Activated T-cell treated with anti-CD3 and anti-CD28 coated beads, Interleukin-2, amount 50 U/mL, for 4 hours (primary cell): ENCODE measurements around the gene CREB3. TPM values are rescaled to one million over a fixed set of nuclear protein-coding genes. Genes with fewer than 3 reads are reported as not detected.

Experiments
- ATAC-seq, 2 donors: fragments of 200-7000 bp; cut with Tn5 transposase; one replicate each; pipeline ENCODE4 v1.10.0; 2021
- DNase-seq: peaks from one replicate; pipeline ENCODE4 v3.0.0-alpha.2; 2020
- H3K27me3 Mint-ChIP-seq: one replicate; pipeline ENCODE4 v1.8.0; 2021; ENCODE audit warnings: low read depth, mixed read lengths
- H3K36me3 Mint-ChIP-seq: one replicate; pipeline ENCODE4 v1.8.0; 2022; ENCODE audit warnings: mixed read lengths; ENCODE audit not compliant: insufficient read depth
- H3K4me1 Mint-ChIP-seq: one replicate; pipeline ENCODE4 v1.8.0; 2021; ENCODE audit warnings: low read depth, mixed read lengths
- H3K4me3 Mint-ChIP-seq: one replicate; pipeline ENCODE4 v1.8.0; 2021; ENCODE audit warnings: mild to moderate bottlenecking, moderate library complexity, mixed read lengths
- H3K9me3 Mint-ChIP-seq: one replicate; pipeline ENCODE4 v1.8.0; 2021; ENCODE audit warnings: mixed read lengths
- total RNA-seq, 3 donors: library from RNA; stranded (reverse); gene quantifications; one replicate each; pipeline ENCODE4 v1.2.1, GENCODE V29; 2021

The CREB3 gene
- total RNA-seq, 3 donors from 2014 or later, result 22.9 to 27.5 (median 23.6) TPM

GRCh38 chr9:35691757-35692301 lies 40.6 kb upstream of the CREB3 start:
- peaks cover 5% of the 10 kb centered on the region for H3K36me3 Mint-ChIP-seq
- no peak for DNase-seq
- H3K4me3 Mint-ChIP-seq, result peak overlapping the region; percentile 81

DNA sequence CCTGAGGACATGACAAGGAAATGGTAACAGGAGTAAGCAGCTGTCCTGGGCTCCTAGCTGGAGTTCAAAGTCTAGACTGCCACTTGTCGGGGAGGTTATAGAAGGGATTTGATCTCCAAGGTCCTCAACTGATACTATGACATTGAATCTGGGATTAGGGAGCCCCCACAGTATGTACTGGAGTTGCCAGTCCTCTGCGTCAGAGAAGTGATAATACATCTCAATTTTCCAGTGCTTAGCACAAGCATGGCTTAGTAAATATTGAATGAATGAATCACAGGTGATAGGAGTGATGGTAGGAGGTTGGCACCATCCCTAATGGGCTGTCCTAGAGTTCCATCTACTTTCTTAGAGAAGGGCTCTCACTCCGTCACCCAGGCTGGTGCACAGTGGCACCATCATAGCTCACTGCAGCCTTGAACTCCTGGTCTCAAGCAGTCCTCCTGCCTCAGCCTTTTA lies 36.5 kb upstream of the CREB3 start:
- no peak for ATAC-seq
- DNase-seq, result no peak
- Mint-ChIP-seq H3K27me3 (no peaks in the 10 kb centered on the region), H3K36me3 (peaks cover 15% of the 10 kb centered on the region), H3K9me3 (no peaks in the 10 kb centered on the region), H3K4me3 (no peak overlapping the region), H3K4me1 (peaks cover 8% of the 10 kb centered on the region)

More at GRCh38 chr9:35691757-35692301, 40.6 kb upstream of the CREB3 start:
- Mint-ChIP-seq H3K9me3 (no peaks in the 10 kb centered on the region), H3K27me3 (no peaks in the 10 kb centered on the region), H3K4me1 (peaks cover 22% of the 10 kb centered on the region)
- no peak for ATAC-seq

GRCh38 chr9:35696520-35697215 lies 35.8 kb upstream of the CREB3 start:
- peak; percentile 90 to 91 for ATAC-seq

GRCh38 chr9:35697486-35697885 lies 35.0 kb upstream of the CREB3 start:
- H3K4me1 Mint-ChIP-seq, result peaks cover 5% of the 10 kb centered on the region
- H3K4me3 Mint-ChIP-seq, result no peak overlapping the region
- no peak for ATAC-seq

More at GRCh38 chr9:35696520-35697215, 35.8 kb upstream of the CREB3 start:
- Mint-ChIP-seq H3K4me3 (no peak overlapping the region), H3K27me3 (no peaks in the 10 kb centered on the region), H3K36me3 (peaks cover 15% of the 10 kb centered on the region), H3K4me1 (peaks cover 6% of the 10 kb centered on the region), H3K9me3 (no peaks in the 10 kb centered on the region)
- peak; percentile 48 for DNase-seq

GRCh38 chr9:35698231-35698630 lies 34.2 kb upstream of the CREB3 start:
- peaks cover 22% of the 10 kb centered on the region for H3K36me3 Mint-ChIP-seq
- no peak for DNase-seq
- no peaks in the 10 kb centered on the region for H3K27me3 Mint-ChIP-seq
- no peak overlapping the region for H3K4me3 Mint-ChIP-seq
- ATAC-seq, result no peak
- no peaks in the 10 kb centered on the region for H3K9me3 Mint-ChIP-seq
- H3K4me1 Mint-ChIP-seq, result peaks cover 5% of the 10 kb centered on the region

More at GRCh38 chr9:35697486-35697885, 35.0 kb upstream of the CREB3 start:
- peaks cover 15% of the 10 kb centered on the region for H3K36me3 Mint-ChIP-seq
- no peak for DNase-seq
- H3K9me3 Mint-ChIP-seq, result no peaks in the 10 kb centered on the region
- H3K27me3 Mint-ChIP-seq, result no peaks in the 10 kb centered on the region

GRCh38 chr9:35700031-35700430 lies 32.4 kb upstream of the CREB3 start:
- H3K4me3 Mint-ChIP-seq, result no peak overlapping the region
- no peaks in the 10 kb centered on the region for H3K9me3 Mint-ChIP-seq
- H3K4me1 Mint-ChIP-seq, result peaks cover 5% of the 10 kb centered on the region

DNA sequence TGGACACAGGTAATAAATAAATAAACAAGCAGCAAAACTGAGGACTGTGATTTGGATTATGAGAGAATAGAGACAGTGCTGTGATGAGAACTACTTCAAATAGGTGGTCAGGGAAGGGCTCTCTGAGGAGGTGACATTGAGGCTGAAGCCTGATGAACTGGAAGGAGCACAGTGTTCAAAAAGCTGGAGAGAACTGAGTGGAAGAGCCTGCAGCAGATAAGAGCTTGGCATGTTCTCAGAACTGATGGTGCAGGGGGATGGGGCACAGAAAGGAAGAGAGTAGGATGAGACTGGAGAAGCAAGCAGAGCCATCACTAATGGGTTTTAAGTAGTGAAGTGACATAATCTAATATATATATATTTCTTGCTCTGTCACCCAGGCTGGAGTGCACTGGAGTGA lies 31.5 kb upstream of the CREB3 start:
- Mint-ChIP-seq H3K9me3 (no peaks in the 10 kb centered on the region), H3K36me3 (peaks cover 41% of the 10 kb centered on the region), H3K4me3 (no peak overlapping the region), H3K27me3 (no peaks in the 10 kb centered on the region), H3K4me1 (peaks cover 5% of the 10 kb centered on the region)
- DNase-seq (no peak), ATAC-seq (no peak)

More at GRCh38 chr9:35700031-35700430, 32.4 kb upstream of the CREB3 start:
- DNase-seq (no peak), ATAC-seq (no peak)
- peaks cover 36% of the 10 kb centered on the region for H3K36me3 Mint-ChIP-seq
- H3K27me3 Mint-ChIP-seq, result no peaks in the 10 kb centered on the region

GRCh38 chr9:35702696-35703095 lies 29.8 kb upstream of the CREB3 start:
- no peaks in the 10 kb centered on the region for H3K9me3 Mint-ChIP-seq
- DNase-seq (no peak), ATAC-seq (no peak)
- no peak overlapping the region for H3K4me3 Mint-ChIP-seq
- H3K4me1 Mint-ChIP-seq, result no peaks in the 10 kb centered on the region
- H3K27me3 Mint-ChIP-seq, result no peaks in the 10 kb centered on the region
- peaks cover 43% of the 10 kb centered on the region for H3K36me3 Mint-ChIP-seq

- H3K36me3 Mint-ChIP-seq, result peaks cover 48% of the 10 kb centered on the region
- H3K27me3 Mint-ChIP-seq, result no peaks in the 10 kb centered on the region
- no peaks in the 10 kb centered on the region for H3K9me3 Mint-ChIP-seq
- no peak for DNase-seq
- ATAC-seq, result no peak
- H3K4me1 Mint-ChIP-seq, result no peaks in the 10 kb centered on the region
- no peak overlapping the region for H3K4me3 Mint-ChIP-seq
These were observed 28.4 kb upstream of the CREB3 start for GRCh38 chr9:35703906-35704672.

DNA sequence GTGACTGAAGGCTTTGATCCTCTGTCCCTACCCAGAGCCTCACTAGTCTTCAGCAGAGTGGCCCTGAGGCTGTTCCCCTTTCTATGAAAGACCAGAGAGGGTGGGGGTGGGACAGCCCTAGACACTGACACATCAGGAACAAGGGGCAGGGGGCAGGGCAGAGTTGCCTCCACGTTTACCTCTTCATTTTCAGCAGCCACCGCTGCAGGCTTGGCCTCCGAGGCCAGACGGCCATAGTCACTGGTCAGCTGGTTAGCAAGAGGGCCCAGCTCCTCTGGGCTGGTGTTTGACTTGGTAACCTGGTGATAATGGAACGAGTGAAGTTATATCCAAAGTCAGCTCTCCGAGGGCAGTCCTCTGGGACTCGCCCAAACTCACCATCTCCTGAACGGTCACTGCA lies 27.1 kb upstream of the CREB3 start:
- no peaks in the 10 kb centered on the region for H3K27me3 Mint-ChIP-seq
- no peaks in the 10 kb centered on the region for H3K4me1 Mint-ChIP-seq
- no peak for DNase-seq
- no peak for ATAC-seq
- H3K36me3 Mint-ChIP-seq, result peaks cover 53% of the 10 kb centered on the region
- no peaks in the 10 kb centered on the region for H3K9me3 Mint-ChIP-seq
- H3K4me3 Mint-ChIP-seq, result no peak overlapping the region

DNA sequence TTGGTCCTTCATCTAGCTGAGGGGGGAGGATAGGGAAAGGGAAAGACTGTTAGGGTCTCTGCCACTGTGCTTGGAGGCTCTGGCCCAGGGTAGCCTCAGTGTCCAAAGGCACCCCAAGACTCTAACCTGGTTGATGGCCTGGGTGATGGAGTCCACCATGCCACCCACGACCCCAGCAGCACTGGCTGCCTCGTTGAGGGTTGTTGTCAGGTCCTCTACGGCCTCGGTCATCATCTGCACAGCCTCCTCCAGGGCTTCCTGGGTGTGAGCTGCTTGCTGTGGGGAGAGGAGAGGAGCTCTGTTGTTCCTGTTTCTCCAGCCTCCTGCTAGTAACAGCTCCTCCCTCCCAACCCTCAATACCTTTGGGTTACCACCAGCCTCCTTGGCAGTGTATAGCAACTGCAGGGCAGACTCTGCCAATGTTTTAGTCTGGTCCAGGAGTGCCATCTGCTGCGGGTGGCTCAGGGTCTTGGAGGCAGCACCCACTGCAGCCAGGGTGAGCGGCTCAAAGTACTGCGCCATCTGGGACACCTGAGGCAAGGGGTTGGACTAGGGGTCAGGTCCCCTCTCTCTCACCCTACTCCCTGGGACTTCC lies 26.5 kb upstream of the CREB3 start:
- ATAC-seq (no peak), DNase-seq (no peak)
- H3K36me3 Mint-ChIP-seq, result peaks cover 59% of the 10 kb centered on the region

DNA sequence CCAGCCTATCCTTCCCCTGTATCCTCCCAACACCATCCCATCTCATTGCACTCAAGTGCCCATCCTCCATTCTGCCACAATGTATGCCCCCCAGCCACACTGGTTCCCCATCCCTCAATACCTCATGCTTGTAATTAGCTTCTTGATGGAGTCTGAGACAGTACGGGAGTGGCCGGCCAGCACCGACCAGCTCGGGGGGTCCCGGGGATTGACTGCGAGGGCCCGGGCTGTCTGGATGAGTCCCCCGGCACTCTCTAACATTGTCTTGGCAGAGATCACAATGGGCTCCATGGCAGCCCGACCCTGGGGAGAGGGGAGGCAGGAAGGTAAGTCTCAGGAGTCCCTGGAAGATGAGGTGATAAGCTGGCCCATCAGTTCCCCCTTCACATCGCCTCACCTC lies 25.5 kb upstream of the CREB3 start:
- no peak overlapping the region for H3K4me3 Mint-ChIP-seq
- no peaks in the 10 kb centered on the region for H3K9me3 Mint-ChIP-seq
- ATAC-seq, result no peak

More for the DNA sequence above, 26.5 kb upstream of the CREB3 start:
- H3K4me3 Mint-ChIP-seq, result no peak overlapping the region
- no peaks in the 10 kb centered on the region for H3K27me3 Mint-ChIP-seq
- no peaks in the 10 kb centered on the region for H3K4me1 Mint-ChIP-seq
- no peaks in the 10 kb centered on the region for H3K9me3 Mint-ChIP-seq

GRCh38 chr9:35708146-35708545 lies 24.3 kb upstream of the CREB3 start:
- ATAC-seq (no peak), DNase-seq (no peak)
- Mint-ChIP-seq H3K36me3 (peaks cover 65% of the 10 kb centered on the region), H3K9me3 (no peaks in the 10 kb centered on the region), H3K4me1 (peaks cover 3% of the 10 kb centered on the region), H3K4me3 (no peak overlapping the region), H3K27me3 (no peaks in the 10 kb centered on the region)

More for the DNA sequence above, 25.5 kb upstream of the CREB3 start:
- Mint-ChIP-seq H3K4me1 (peaks cover 1% of the 10 kb centered on the region), H3K27me3 (no peaks in the 10 kb centered on the region), H3K36me3 (peaks cover 69% of the 10 kb centered on the region)
- no peak for DNase-seq

GRCh38 chr9:35710818-35711500 lies 21.5 kb upstream of the CREB3 start:
- Mint-ChIP-seq H3K9me3 (no peaks in the 10 kb centered on the region), H3K4me3 (no peak overlapping the region), H3K27me3 (no peaks in the 10 kb centered on the region), H3K36me3 (peaks cover 61% of the 10 kb centered on the region), H3K4me1 (peaks cover 3% of the 10 kb centered on the region)
- no peak for DNase-seq
- ATAC-seq, result no peak
